Trophoblast cell (in vitro differentiated cells and primary cell): ENCODE results near the gene CREB5.

Source experiments
- DNase-seq, 2 donors: peaks; one replicate each; pipeline ENCODE4 v3.0.0-alpha.2; 2016
- H2AFZ ChIP-seq: 2 replicates; pipeline ENCODE4 v1.6.1; 2013; ENCODE audit warnings: low read length, moderate library complexity, mild to moderate bottlenecking; ENCODE audit not compliant: insufficient read depth, poor library complexity
- H2AK5ac ChIP-seq: 2 replicates; pipeline ENCODE4 v1.6.1; 2013; ENCODE audit warnings: mild to moderate bottlenecking, low read length
- H2BK120ac ChIP-seq: 2 replicates; pipeline ENCODE4 v1.6.1; 2013; ENCODE audit warnings: low read length, mild to moderate bottlenecking, moderate library complexity; ENCODE audit not compliant: insufficient read depth, poor library complexity
- H2BK12ac ChIP-seq: 2 replicates; pipeline ENCODE4 v1.6.1; 2013; ENCODE audit warnings: mild to moderate bottlenecking, low read length, moderate library complexity
- H2BK5ac ChIP-seq: 2 replicates; pipeline ENCODE4 v1.6.1; 2013; ENCODE audit warnings: low read length, low read depth, moderate library complexity, mild to moderate bottlenecking; ENCODE audit not compliant: poor library complexity
- H3K14ac ChIP-seq: 2 replicates; pipeline ENCODE4 v1.6.1; 2013; ENCODE audit warnings: mild to moderate bottlenecking, low read length
- H3K18ac ChIP-seq: 2 replicates; pipeline ENCODE4 v1.6.1; 2013; ENCODE audit warnings: mild to moderate bottlenecking, low read length
- H3K23ac ChIP-seq: 2 replicates; pipeline ENCODE4 v1.6.1; 2013; ENCODE audit warnings: low read length
- H3K27ac ChIP-seq: 2 replicates; pipeline ENCODE4 v1.5.1; 2013; ENCODE audit warnings: low read depth, mild to moderate bottlenecking, inconsistent platforms, low read length, moderate library complexity
- H3K27me3 ChIP-seq: 2 replicates; pipeline ENCODE4 v1.6.1; 2013; ENCODE audit warnings: inconsistent platforms, mild to moderate bottlenecking, low read length, moderate library complexity; ENCODE audit not compliant: insufficient read depth
- H3K36me3 ChIP-seq, 2 experiments: 1 replicate in 1 of 2; 2 replicates in 1 of 2; pipeline ENCODE4 v1.6.1; 2013; ENCODE audit warnings: low read length in 2 of 2, mild to moderate bottlenecking in 2 of 2, moderate library complexity in 1 of 2; ENCODE audit not compliant: insufficient read depth in 2 of 2, control insufficient read depth in 1 of 2
- H3K4ac ChIP-seq: 2 replicates; pipeline ENCODE4 v1.6.1; 2013; ENCODE audit warnings: low read depth, mild to moderate bottlenecking, low read length, moderate library complexity
- H3K4me1 ChIP-seq, 2 experiments: 1 replicate in 1 of 2; 2 replicates in 1 of 2; pipeline ENCODE4 v1.6.1; 2013; ENCODE audit warnings: low read length in 2 of 2, mild to moderate bottlenecking in 2 of 2, moderate library complexity in 1 of 2; ENCODE audit not compliant: insufficient read depth in 2 of 2, control insufficient read depth in 1 of 2
- H3K4me2 ChIP-seq: 2 replicates; pipeline ENCODE4 v1.6.1; 2013; ENCODE audit warnings: inconsistent platforms, mild to moderate bottlenecking, low read length, moderate library complexity
- H3K4me3 ChIP-seq: 2 replicates; pipeline ENCODE4 v1.5.1; 2013; ENCODE audit warnings: mild to moderate bottlenecking, low read depth, low read length, inconsistent platforms
- H3K79me1 ChIP-seq: one replicate; pipeline ENCODE4 v1.6.1; 2013; ENCODE audit warnings: low read length
- H3K79me2 ChIP-seq: 2 replicates; pipeline ENCODE4 v1.6.1; 2013; ENCODE audit warnings: low read length, mild to moderate bottlenecking; ENCODE audit not compliant: control insufficient read depth, insufficient read depth, poor library complexity
- H3K9ac ChIP-seq: 2 replicates; pipeline ENCODE4 v1.6.1; 2013; ENCODE audit warnings: mild to moderate bottlenecking, low read length
- H3K9me3 ChIP-seq: 2 replicates; pipeline ENCODE4 v1.6.1; 2013; ENCODE audit warnings: low read depth, mild to moderate bottlenecking, control low read depth, inconsistent platforms, low read length; ENCODE audit not compliant: insufficient read depth
- H4K12ac ChIP-seq: 2 replicates; pipeline ENCODE4 v1.6.1; 2013; ENCODE audit warnings: low read depth, mild to moderate bottlenecking, low read length, moderate library complexity
- H4K8ac ChIP-seq: 2 replicates; pipeline ENCODE4 v1.6.1; 2013; ENCODE audit warnings: low read depth, mild to moderate bottlenecking, low read length, moderate library complexity
- H4K91ac ChIP-seq: one replicate; pipeline ENCODE4 v1.6.1; 2013; ENCODE audit warnings: low read depth, mild to moderate bottlenecking, low read length, moderate library complexity
- WGBS: extraction: QIAGEN DNeasy Blood & Tissue Kit; methylation state at CpG from one replicate; pipeline ENCODE4 v1.1.7; 2013; ENCODE audit warnings: missing lambda C conversion rate; ENCODE audit not compliant: insufficient read length, insufficient coverage; ENCODE audit errors: extremely low coverage; 5-methylcytosine and 5-hydroxymethylcytosine counted together

The CREB5 gene

GRCh38 chr7:28731092-28731658 is 318.9 kb downstream of the CREB5 start:
- Histone ChIP-seq H3K18ac (no peak overlapping the region), H3K4me2 (no peak overlapping the region), H3K27me3 (no peaks in the 10 kb centered on the region), H3K36me3 (no peaks in the 10 kb centered on the region), H3K4me1 (peaks cover 0 to 3% of the 10 kb centered on the region in 2 experiments), H4K12ac (no peak overlapping the region), H3K27ac (no peak overlapping the region), H3K4ac (no peak overlapping the region), H3K9me3 (no peaks in the 10 kb centered on the region), H2AFZ (no peak overlapping the region), H3K14ac (no peak overlapping the region), H2BK12ac (no peak overlapping the region), H3K79me1 (no peaks in the 10 kb centered on the region), H2BK120ac (no peak overlapping the region), H2AK5ac (no peak overlapping the region), H3K9ac (no peak overlapping the region), H3K23ac (no peak overlapping the region), H3K4me3 (no peak overlapping the region), H4K91ac (no peak overlapping the region), H3K79me2 (no peaks in the 10 kb centered on the region), H4K8ac (no peak overlapping the region), H2BK5ac (no peak overlapping the region)
- no peak for DNase-seq
- no CpG with 5 or more reads among the region's 5 CpGs for WGBS

- no peak overlapping the region for H3K4ac ChIP-seq
- no peak overlapping the region for H4K91ac ChIP-seq
- H2AFZ ChIP-seq = no peak overlapping the region
- no peaks in the 10 kb centered on the region for H3K79me2 ChIP-seq
- no peaks in the 10 kb centered on the region for H3K27me3 ChIP-seq
- no peak overlapping the region for H2BK5ac ChIP-seq
- DNase-seq = peak; percentile 28 to 61
- peaks cover 0 to 3% of the 10 kb centered on the region in 2 experiments for H3K4me1 ChIP-seq
- no peak overlapping the region for H4K8ac ChIP-seq
- H3K23ac ChIP-seq = no peak overlapping the region
- no peak overlapping the region for H3K18ac ChIP-seq
- no peaks in the 10 kb centered on the region for H3K9me3 ChIP-seq
- no peak overlapping the region for H2BK12ac ChIP-seq
- WGBS = no CpG with 5 or more reads among the region's 11 CpGs
- H3K79me1 ChIP-seq = no peaks in the 10 kb centered on the region
- H3K4me2 ChIP-seq = no peak overlapping the region
- no peak overlapping the region for H3K9ac ChIP-seq
- H3K14ac ChIP-seq = no peak overlapping the region
- H2AK5ac ChIP-seq = no peak overlapping the region
- H3K36me3 ChIP-seq = no peaks in the 10 kb centered on the region
- no peak overlapping the region for H3K27ac ChIP-seq
- no peak overlapping the region for H3K4me3 ChIP-seq
- H4K12ac ChIP-seq = no peak overlapping the region
- H2BK120ac ChIP-seq = no peak overlapping the region
Observed at GRCh38 chr7:28732071-28732869, 320.0 kb downstream of the CREB5 start.

GRCh38 chr7:28733035-28733434 is 320.7 kb downstream of the CREB5 start:
- no peak overlapping the region for H3K4me3 ChIP-seq
- H3K4me2 ChIP-seq = no peak overlapping the region
- no peak overlapping the region for H4K91ac ChIP-seq
- no peak overlapping the region for H4K8ac ChIP-seq
- H3K4ac ChIP-seq = no peak overlapping the region
- no peak overlapping the region for H3K23ac ChIP-seq
- H3K4me1 ChIP-seq = peaks cover 0 to 3% of the 10 kb centered on the region in 2 experiments
- H3K18ac ChIP-seq = no peak overlapping the region
- H3K79me2 ChIP-seq = no peaks in the 10 kb centered on the region
- no peaks in the 10 kb centered on the region for H3K36me3 ChIP-seq
- no peaks in the 10 kb centered on the region for H3K79me1 ChIP-seq
- H3K14ac ChIP-seq = no peak overlapping the region
- no peak for DNase-seq
- WGBS = no CpG with 5 or more reads among the region's 2 CpGs
- no peaks in the 10 kb centered on the region for H3K9me3 ChIP-seq
- H3K27ac ChIP-seq = no peak overlapping the region
- H3K27me3 ChIP-seq = no peaks in the 10 kb centered on the region
- H2BK120ac ChIP-seq = no peak overlapping the region
- no peak overlapping the region for H2BK5ac ChIP-seq
- H2BK12ac ChIP-seq = no peak overlapping the region
- H2AK5ac ChIP-seq = no peak overlapping the region
- H3K9ac ChIP-seq = no peak overlapping the region
- no peak overlapping the region for H4K12ac ChIP-seq
- H2AFZ ChIP-seq = no peak overlapping the region

- no peak overlapping the region for H2BK120ac ChIP-seq
- H3K4ac ChIP-seq = no peak overlapping the region
- no CpG with 5 or more reads among the region's 5 CpGs for WGBS
- no peak overlapping the region for H3K23ac ChIP-seq
- H2AFZ ChIP-seq = no peak overlapping the region
- no peak overlapping the region for H2BK12ac ChIP-seq
- DNase-seq = peak; percentile 14 to 47
- no peaks in the 10 kb centered on the region for H3K27me3 ChIP-seq
- H4K91ac ChIP-seq = no peak overlapping the region
- peaks cover 4% of the 10 kb centered on the region for H3K79me1 ChIP-seq
- H2BK5ac ChIP-seq = no peak overlapping the region
- H3K9me3 ChIP-seq = no peaks in the 10 kb centered on the region
- no peak overlapping the region for H3K4me3 ChIP-seq
- H2AK5ac ChIP-seq = no peak overlapping the region
- no peaks in the 10 kb centered on the region for H3K36me3 ChIP-seq
- no peak overlapping the region for H3K4me2 ChIP-seq
- no peaks in the 10 kb centered on the region for H3K79me2 ChIP-seq
- H3K9ac ChIP-seq = no peak overlapping the region
- H4K12ac ChIP-seq = no peak overlapping the region
- peaks cover 1 to 2% of the 10 kb centered on the region in 2 experiments for H3K4me1 ChIP-seq
- H3K14ac ChIP-seq = no peak overlapping the region
- no peak overlapping the region for H3K18ac ChIP-seq
- no peak overlapping the region for H4K8ac ChIP-seq
- H3K27ac ChIP-seq = no peak overlapping the region
Observed at GRCh38 chr7:28738412-28738811, 326.1 kb downstream of the CREB5 start.
